HG03159 (cell line): ENCODE results near the gene PKD1L1.
"Not testable (repeated sequence)": the region's sequence is repeated elsewhere in the genome, so short reads cannot be mapped to it uniquely, and the experiment has no call there.

Source experiments
- ATAC-seq: cut with Tn5 transposase; IDR thresholded peaks from one replicate; pipeline ENCODE4 v1.9.1; 2021; ENCODE audit warnings: mild to moderate bottlenecking, moderate library complexity; ENCODE audit not compliant: unreplicated experiment

PKD1L1 gene

GRCh38 chr7:47771990-47772360 lies 176.3 kb downstream of the PKD1L1 start:
- ATAC-seq: no peak

DNA sequence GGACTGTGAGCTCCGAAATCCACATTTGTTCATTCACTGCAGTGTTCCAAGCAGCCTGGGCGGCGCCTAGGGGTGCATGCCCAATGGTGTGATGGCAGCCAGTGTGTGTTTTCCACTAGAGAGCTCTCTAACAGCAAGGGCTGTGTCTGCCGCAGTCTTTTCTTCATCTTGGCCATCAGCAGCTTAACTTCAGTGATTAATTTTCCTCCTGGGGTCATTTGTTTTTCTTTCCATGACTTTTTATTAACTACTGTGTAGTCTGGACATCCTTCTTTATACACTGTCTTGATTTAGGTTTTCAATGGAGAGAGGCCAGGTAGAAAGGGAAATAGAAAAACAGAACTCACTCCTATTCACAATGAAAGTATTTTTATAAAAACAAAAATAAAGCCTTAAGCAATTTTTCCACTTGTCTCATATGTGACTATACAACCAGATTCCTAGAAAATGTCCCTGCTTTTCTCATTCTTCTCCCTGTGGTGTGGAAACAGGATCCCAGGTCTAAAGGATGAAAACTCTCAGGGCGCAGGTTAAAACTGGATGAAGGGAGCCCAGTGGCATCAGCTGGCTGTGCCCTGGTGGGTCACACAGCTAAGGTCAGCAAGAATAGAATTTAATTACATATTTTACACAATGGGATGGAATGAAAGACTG lies 176.8 kb downstream of the PKD1L1 start:
- no peak for ATAC-seq

- ATAC-seq: no peak
Measured at GRCh38 chr7:47766126-47766525, 182.1 kb downstream of the PKD1L1 start.

- no peak for ATAC-seq
Measured at GRCh38 chr7:47765373-47765979, 182.8 kb downstream of the PKD1L1 start.

GRCh38 chr7:47764746-47765145 lies 183.5 kb downstream of the PKD1L1 start:
- no peak for ATAC-seq

DNA sequence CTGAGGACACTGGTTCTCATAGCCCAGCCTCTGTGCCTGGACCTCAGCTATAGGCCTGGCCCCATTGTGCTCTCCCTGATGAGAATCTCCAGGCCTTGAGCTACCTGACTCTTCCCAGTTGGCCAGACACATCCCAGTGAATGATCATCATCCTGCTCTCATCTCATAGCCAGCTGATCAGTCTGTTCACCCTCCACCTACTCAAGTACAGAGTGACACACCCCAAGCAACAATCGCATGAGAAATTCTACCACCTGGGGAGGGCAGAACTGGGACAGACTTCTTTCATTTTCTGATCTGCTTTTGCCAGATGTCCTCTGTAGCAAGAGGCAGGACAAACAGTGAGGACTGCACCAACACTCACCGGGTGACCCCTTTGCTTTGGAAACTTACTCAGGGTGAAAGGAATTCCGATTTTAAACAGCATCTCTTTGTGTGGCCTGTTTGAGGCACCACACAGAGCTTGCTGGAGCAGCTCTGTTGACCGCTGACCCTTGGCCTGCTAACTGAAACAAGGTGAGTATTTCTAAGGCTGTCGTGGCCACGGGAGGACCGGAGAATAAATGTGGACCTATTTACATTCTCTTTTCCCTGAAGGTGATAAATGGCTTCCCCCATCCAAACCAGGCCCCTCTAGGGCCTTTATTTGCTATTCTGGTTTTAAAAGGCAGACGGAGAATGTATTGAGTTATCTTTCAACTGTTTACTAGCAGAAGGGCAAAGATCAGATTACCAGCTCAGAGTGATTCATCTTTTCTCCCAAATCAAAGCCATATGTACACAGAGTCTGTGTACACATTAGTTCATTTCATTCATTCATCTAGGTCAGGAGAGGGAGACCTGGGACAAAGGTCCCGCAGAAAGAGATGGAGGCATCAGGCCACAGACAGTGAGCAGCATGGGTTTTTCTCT lies 184.9 kb downstream of the PKD1L1 start:
- ATAC-seq: no peak

DNA sequence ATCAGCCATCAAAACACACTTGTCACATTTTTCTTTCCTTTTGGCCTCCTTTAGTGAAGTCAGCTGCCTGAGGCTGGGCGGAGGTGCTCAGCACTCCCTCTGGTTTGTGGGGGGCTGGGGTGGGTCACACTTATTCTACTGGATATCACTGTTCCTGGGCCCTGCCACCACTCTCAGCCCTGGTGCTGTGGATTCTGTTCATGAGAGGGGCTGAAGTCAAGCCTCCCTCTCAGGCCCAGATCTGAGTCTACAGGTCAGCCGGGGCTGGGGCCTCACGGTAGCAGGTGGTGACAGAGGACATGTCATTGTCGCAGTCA lies 185.6 kb downstream of the PKD1L1 start:
- ATAC-seq: no peak

- ATAC-seq: no peak
Measured at GRCh38 chr7:47762207-47762606, 186.1 kb downstream of the PKD1L1 start.

DNA sequence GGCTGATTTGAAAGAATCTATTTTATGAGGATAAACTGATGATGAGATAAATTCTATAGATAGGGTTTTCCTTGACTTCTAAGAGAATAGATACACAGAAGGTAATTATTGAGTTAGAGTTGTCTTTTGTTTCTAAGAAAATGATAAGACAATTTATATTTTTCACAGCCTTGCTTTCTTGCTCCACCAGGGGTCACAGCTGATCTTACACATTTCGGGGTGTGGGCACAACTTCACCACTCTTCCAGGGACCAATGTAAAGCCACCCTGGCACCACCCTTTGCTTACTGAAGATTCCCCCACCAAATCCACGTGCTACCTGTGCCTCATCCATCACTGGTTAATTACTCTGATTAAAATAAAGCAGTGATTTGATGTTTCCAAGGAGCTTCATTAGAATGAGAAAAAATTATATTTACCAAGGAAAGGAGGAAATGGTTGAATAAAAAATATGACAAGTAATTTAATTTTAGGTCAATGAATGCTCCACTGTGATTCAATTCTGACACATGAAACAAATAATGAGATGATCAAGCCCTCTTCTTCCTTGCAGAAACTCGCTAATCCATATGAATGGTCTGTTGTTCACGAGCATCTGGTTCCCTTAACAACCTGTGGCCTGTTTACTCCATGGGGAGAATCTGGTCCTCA lies 189.1 kb downstream of the PKD1L1 start:
- ATAC-seq: no peak

GRCh38 chr7:47758546-47758945 lies 189.7 kb downstream of the PKD1L1 start:
- no peak for ATAC-seq

DNA sequence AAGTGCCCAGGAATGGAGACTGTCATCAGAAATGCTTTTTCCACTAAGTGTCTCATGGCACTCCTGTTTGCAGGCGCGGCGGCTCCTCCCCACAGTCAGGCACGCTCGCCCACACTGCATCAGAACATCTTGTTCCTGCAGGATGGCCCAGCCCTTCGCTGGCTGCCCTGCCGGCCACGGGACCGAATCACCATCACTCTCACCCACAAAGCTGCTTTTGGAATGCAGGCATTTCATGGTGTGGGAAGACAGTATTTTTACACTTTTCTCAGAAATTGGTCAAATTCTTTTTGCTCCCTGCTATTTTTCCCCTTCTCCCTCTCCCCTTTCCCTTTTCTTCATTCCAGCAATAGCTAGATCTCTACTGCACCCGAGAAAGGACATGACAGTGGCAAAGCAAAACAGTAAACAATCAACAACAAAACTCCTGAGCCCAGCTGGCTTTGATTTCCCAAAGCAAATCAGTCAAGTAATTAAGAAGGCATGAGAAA lies 190.3 kb downstream of the PKD1L1 start:
- no peak for ATAC-seq

- ATAC-seq: no peak
Measured at GRCh38 chr7:47756636-47757035, 191.6 kb downstream of the PKD1L1 start.

- no peak for ATAC-seq
Measured at GRCh38 chr7:47755248-47755647, 193.0 kb downstream of the PKD1L1 start.

GRCh38 chr7:47751724-47752123 lies 196.5 kb downstream of the PKD1L1 start:
- ATAC-seq: not testable (repeated sequence)

DNA sequence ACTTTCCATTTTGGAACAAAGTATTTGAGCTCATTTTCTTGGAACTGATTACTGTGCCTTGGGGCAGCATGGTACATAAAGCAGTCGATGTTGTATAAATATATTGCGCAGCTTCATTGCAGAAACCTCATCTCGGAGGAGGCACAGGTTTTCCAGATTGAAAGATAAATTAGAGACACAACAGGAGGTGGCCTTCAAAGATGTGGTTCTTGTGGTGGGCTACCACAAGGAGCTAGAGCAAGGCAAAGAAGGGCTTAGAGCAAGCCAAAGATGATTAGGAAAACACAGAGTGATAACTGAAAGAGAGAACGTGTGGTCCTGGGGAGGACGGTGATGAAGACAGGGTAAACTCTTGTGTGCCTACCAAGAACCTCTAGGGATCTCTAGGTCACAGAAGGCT lies 197.2 kb downstream of the PKD1L1 start:
- no peak for ATAC-seq

DNA sequence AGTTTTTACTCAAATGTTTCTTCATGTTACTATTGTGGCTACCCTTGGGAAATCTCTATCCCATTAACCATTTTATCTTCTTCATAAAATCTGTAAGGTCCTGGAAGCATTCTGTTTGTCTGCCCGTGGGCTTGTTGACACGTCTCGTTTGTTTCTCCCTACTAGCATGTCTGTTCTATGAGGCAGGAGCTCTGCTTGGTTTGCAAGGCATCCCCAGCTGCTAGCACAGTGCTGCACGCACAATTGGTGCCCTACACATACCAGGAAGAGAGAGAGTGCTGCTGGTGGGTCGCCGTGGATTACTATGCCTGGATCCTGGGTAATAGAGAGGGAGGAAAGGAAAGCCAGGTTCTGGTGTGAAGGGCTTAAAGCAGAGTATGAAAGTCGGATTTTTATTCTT lies 200.2 kb downstream of the PKD1L1 start:
- ATAC-seq: no peak

- ATAC-seq: no peak
Measured at GRCh38 chr7:47747160-47747559, 201.1 kb downstream of the PKD1L1 start.

DNA sequence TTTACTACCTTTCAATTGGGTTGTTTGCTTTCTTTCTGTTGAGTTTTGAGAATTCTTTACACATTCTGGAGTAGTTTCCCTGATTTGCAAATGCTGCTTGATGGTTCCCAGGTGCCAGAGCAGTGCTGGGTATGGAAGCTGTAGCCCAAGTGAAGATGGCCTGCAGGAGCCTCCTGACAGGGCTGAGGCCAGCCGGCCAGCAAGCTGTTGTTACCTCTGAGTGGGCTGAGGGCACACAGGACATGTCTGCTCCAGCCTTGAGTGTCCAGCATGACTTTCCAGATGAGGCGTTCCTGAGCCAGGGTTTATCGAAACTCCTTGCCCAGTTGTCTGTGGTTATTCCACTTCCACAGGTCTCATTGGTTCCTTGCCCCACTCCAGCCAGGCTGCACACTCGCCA lies 201.8 kb downstream of the PKD1L1 start:
- no peak for ATAC-seq

- ATAC-seq: no peak
Measured at GRCh38 chr7:47744883-47745282, 203.4 kb downstream of the PKD1L1 start.

GRCh38 chr7:47743965-47744591 lies 204.2 kb downstream of the PKD1L1 start:
- ATAC-seq: no peak

DNA sequence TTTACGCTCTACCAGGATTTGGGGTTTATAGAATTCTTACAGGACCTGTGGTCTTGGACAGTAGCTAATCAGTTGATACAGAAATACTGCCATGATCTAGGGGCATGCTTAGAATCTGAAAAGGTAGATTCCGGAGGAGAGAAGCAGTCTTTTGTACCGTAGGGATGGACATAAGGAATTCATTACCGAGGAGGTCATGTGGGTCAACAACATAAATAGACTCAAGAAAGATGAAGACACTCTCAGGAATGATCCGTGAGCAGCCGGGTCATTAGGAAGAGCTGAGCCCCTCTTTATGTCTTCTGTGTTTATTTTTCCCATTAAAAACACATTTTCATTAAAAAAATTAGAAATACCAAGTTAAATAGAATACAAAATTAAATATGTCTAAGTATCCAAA lies 206.3 kb downstream of the PKD1L1 start:
- no peak for ATAC-seq
